Heart left ventricle (tissue), 13 donors: Measurements from ENCODE around the gene PABPC1L.

Experiments
- POLR2A ChIP-seq, 2 donors: fragments of 450-650 bp; IDR thresholded peaks; one replicate each; pipeline ENCODE4 v1.6.1; 2017; ENCODE audit warnings: antibody characterized with exemption in 2 of 2, mild to moderate bottlenecking in 2 of 2, moderate library complexity in 2 of 2
- TF ChIP-seq, protein P1 (sequence below), 12 donors: fragments of 200-600 bp; sonication (generic) in 4 of 12; IDR thresholded peaks; one replicate each; pipeline versions ENCODE4 v1.5.0 to v1.8.0; 2018 to 2022; ENCODE audit warnings: antibody characterized with exemption in 12 of 12, mild to moderate bottlenecking in 5 of 12
- donor health status: ischemic (EF 13 %, LVEDD 7.1; RV severe dilation, severe dysfunction).
- donor health status: DM: no; HTN: yes; CAD: no.
- donor health status: DM: no; HTN: no; CAD: no.
- donor health status: ischemic (EF 25% LVEDD 6.9; RV normal size, moderate dysfunction).
- donor health status: ischemic (EF 25% LVEDD 5.7; RV mildly dilated, moderate dysfunction).
- donor health status: ischemic (EF 35%, LVEDD 5.7; RV mildly dilated, moderate dysfunction).
- donor health status: nonischemic (EF 11% LVEDD 7.7; RV severe dilation, severe dysfunction).
- donor health status: DM: yes; HTN: yes; CAD: no.
- donor health status: PGD.
- donor health status: ischemic (EF 29% LVEDD 5.4; RV normal size, mild dysfunction).
- donor health status: nonischemic (EF 23%, LVEDD 6.1; RV moderate dilation, normal function).

GRCh38 chr20:44988631-44989171 lies 78.8 kb downstream of the PABPC1L start:
- TF ChIP-seq, protein P1, sequence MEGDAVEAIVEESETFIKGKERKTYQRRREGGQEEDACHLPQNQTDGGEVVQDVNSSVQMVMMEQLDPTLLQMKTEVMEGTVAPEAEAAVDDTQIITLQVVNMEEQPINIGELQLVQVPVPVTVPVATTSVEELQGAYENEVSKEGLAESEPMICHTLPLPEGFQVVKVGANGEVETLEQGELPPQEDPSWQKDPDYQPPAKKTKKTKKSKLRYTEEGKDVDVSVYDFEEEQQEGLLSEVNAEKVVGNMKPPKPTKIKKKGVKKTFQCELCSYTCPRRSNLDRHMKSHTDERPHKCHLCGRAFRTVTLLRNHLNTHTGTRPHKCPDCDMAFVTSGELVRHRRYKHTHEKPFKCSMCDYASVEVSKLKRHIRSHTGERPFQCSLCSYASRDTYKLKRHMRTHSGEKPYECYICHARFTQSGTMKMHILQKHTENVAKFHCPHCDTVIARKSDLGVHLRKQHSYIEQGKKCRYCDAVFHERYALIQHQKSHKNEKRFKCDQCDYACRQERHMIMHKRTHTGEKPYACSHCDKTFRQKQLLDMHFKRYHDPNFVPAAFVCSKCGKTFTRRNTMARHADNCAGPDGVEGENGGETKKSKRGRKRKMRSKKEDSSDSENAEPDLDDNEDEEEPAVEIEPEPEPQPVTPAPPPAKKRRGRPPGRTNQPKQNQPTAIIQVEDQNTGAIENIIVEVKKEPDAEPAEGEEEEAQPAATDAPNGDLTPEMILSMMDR (IDR thresholded peaks at IDR 0.05), result no peak
- TF ChIP-seq POLR2A (IDR thresholded peaks at IDR 0.05), result no peak
